Cardiac muscle cell (in vitro differentiated cells and primary cell): ENCODE data around the gene FGFR3. TPM values are rescaled to one million over a fixed set of nuclear protein-coding genes. Genes with fewer than 3 reads are reported as not detected.

Experiments
- DNase-seq, 2 donors: peaks; one replicate each; pipeline versions ENCODE4 v3.0.0 to v3.0.0-alpha.2; 2010 to 2017; ENCODE audit warnings: low read depth in 1 of 2, low spot score in 1 of 2
- H3K27ac ChIP-seq: fragments of 200-600 bp; sonication (generic); 2 replicates; pipeline ENCODE4 v1.5.1; 2016
- H3K27me3 ChIP-seq: fragments of 200-600 bp; sonication (generic); 2 replicates; pipeline ENCODE4 v1.6.0; 2016; ENCODE audit warnings: control low read depth
- H3K36me3 ChIP-seq: fragments of 200-600 bp; sonication (generic); 2 replicates; pipeline ENCODE4 v1.5.1; 2016; ENCODE audit warnings: control low read depth
- H3K4me1 ChIP-seq: fragments of 200-600 bp; sonication (generic); 2 replicates; pipeline ENCODE4 v1.8.1; 2017; ENCODE audit warnings: low read depth, mild to moderate bottlenecking, mixed run types
- H3K4me3 ChIP-seq: fragments of 200-600 bp; sonication (generic); 2 replicates; pipeline ENCODE4 v1.5.1; 2016; ENCODE audit warnings: mild to moderate bottlenecking
- H3K9me3 ChIP-seq: fragments of 200-600 bp; sonication (generic); 2 replicates; pipeline ENCODE4 v1.5.1; 2017; ENCODE audit warnings: low read depth, mild to moderate bottlenecking, control low read depth
- polyA plus RNA-seq: library from polyadenylated mRNA; unstranded; fragments of >200 nt; fragmentation: Nextera tagmentation; extraction: Ambion mirVana; gene quantifications from 2 replicates; pipeline ENCODE4 v1.2.1, GENCODE V29; 2016
- total RNA-seq: library from RNA; depleted of rRNA; stranded (reverse); fragments of >200 nt; gene quantifications from 2 replicates; pipeline ENCODE4 v1.2.3, GENCODE V29; 2016
- TF ChIP-seq, protein P1 (sequence below): IDR thresholded peaks from 2 replicates; pipeline ENCODE4 v1.5.1; 2012; ENCODE audit warnings: low read depth, mild to moderate bottlenecking, low read length

FGFR3 gene
- total and polyA plus RNA-seq, 2 experiments from 2014 or later = 39.2 to 47.3 TPM

DNA sequence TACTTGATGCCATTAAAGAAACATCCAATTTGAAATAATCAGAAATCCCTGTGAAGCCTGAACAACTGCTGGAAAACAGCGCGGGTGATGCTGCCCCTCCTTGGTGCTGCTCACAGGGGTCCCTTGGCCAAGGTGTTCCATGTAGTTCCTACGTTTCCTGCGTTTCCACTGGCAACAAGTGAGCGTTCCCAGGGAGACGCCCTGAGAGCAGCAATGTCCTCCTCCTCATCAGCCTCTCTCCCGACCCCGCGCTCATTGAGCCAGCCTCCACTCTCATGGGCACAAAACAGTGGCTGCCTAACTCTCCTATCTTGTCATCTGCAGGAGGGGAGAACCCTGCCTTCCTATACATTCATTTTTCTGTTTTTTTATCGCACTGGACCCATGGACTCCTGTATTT lies 44.0 kb downstream of the FGFR3 start:
- DNase-seq = no peak
- H3K27me3 ChIP-seq = no peaks in the 10 kb centered on the region
- TF ChIP-seq, protein P1, sequence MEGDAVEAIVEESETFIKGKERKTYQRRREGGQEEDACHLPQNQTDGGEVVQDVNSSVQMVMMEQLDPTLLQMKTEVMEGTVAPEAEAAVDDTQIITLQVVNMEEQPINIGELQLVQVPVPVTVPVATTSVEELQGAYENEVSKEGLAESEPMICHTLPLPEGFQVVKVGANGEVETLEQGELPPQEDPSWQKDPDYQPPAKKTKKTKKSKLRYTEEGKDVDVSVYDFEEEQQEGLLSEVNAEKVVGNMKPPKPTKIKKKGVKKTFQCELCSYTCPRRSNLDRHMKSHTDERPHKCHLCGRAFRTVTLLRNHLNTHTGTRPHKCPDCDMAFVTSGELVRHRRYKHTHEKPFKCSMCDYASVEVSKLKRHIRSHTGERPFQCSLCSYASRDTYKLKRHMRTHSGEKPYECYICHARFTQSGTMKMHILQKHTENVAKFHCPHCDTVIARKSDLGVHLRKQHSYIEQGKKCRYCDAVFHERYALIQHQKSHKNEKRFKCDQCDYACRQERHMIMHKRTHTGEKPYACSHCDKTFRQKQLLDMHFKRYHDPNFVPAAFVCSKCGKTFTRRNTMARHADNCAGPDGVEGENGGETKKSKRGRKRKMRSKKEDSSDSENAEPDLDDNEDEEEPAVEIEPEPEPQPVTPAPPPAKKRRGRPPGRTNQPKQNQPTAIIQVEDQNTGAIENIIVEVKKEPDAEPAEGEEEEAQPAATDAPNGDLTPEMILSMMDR = no peak
- H3K4me3 ChIP-seq = no peak overlapping the region
- H3K27ac ChIP-seq = no peak overlapping the region
- no peaks in the 10 kb centered on the region for H3K9me3 ChIP-seq
- peaks cover 7% of the 10 kb centered on the region for H3K4me1 ChIP-seq
- H3K36me3 ChIP-seq = peaks cover 14% of the 10 kb centered on the region

DNA sequence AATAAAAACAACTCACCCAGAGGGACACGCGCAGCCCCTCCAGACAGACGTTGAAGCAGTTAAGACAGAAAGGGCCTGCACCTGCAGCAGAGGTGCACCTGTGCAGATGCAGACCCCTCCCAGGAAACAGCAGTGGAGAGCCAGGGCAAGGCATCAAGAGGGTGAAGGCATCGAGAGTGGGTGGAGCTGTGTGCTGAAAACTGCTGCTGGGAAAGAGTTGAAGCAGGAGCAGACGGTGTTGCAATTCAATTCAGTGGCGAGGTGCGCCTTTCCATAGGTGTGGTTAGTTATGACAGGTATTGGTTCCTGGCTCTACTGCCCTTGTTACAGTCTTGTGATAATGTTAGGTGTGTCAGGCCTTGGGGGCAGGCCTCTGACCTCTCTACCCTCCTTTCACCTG lies 46.2 kb downstream of the FGFR3 start:
- H3K4me3 ChIP-seq = no peak overlapping the region
- H3K27me3 ChIP-seq = no peaks in the 10 kb centered on the region
- TF ChIP-seq, protein P1 = no peak
- H3K36me3 ChIP-seq = peaks cover 14% of the 10 kb centered on the region
- peaks cover 6% of the 10 kb centered on the region for H3K4me1 ChIP-seq
- no peaks in the 10 kb centered on the region for H3K9me3 ChIP-seq
- H3K27ac ChIP-seq = no peak overlapping the region
- no peak for DNase-seq

DNA sequence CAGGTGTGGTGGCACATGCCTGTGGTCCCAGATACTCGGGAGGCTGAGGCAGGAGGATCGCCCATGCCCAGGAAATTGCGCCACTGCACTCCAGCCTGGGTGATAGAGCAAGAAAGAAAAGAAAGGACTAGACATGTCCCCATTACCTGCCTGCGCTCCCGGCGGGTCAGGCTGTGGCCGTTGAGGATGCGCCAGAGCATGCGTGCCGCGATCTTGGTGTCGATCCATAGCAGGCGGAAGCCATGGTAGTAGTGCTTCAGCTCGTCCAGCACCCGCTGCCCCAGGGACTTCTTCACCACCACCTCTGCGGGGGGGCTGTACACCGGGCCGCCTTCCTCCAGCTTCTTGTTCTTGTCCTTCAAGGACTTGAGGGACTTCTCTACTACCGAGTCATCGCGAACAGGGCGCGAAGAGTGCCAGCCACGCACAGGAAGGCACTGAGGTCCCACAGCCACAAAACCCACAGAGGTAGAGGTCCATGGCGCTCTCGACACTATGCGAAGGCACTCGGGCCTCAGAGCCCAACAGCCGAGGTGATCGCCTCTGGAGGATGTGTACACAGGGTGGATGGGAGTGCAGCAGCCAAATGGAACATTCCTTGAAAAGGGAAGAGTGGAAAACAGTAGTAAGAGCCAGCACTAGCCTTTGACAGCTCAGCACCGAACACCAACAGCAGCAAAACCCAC lies 48.3 kb downstream of the FGFR3 start:
- H3K4me3 ChIP-seq = no peak overlapping the region
- TF ChIP-seq, protein P1 = no peak
- H3K27me3 ChIP-seq = no peaks in the 10 kb centered on the region
- H3K4me1 ChIP-seq = no peaks in the 10 kb centered on the region
- H3K27ac ChIP-seq = no peak overlapping the region
- H3K36me3 ChIP-seq = peaks cover 10% of the 10 kb centered on the region
- no peak for DNase-seq
- no peaks in the 10 kb centered on the region for H3K9me3 ChIP-seq

DNA sequence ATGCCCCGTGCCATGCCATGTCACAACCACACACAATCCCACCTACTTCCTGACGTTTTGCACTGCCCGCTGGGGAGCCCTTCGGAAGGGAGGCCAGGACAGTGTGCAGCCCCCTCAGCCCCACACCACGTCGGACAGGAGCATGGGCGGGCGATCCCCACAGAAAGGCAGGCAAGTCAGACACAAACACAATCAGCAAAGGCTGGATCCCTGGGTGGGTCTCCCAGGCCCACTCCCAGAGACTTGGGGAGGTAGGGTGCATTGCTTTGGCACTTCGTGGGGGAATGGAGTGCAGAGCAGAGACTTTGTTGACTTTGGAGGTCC lies 48.8 kb downstream of the FGFR3 start:
- Histone ChIP-seq H3K4me3 (no peak overlapping the region), H3K27ac (no peak overlapping the region), H3K36me3 (peaks cover 10% of the 10 kb centered on the region), H3K4me1 (no peaks in the 10 kb centered on the region), H3K27me3 (no peaks in the 10 kb centered on the region), H3K9me3 (no peaks in the 10 kb centered on the region)
- DNase-seq = no peak
- TF ChIP-seq, protein P1 = no peak

DNA sequence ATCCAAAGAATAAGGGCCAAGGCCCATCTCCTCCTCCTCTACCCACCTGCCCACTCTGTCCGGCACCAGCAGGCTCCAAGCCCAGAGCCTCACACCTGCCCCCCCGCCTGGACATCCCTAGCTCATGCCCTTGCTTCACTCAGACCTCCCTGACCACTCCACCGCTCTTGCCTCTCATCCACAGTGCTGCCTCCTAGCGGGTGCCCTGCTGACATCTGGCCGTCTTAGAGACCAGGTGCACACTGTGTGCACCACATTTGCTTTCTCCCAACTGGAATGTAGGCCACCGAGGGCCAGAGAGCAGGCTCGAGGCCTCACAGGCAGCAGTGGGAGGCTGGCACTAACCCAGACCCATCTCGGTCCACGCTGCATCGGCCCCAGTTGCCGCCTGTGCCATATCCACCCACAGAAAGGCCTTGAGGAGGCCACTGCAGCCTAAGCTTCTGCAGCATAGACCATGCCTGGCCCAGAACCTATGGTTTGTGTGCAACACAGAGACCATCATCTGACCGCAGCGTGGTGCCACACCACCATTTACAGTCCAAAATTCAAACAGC lies 49.3 kb downstream of the FGFR3 start:
- Histone ChIP-seq H3K27ac (no peak overlapping the region), H3K27me3 (no peaks in the 10 kb centered on the region), H3K4me1 (no peaks in the 10 kb centered on the region), H3K9me3 (no peaks in the 10 kb centered on the region), H3K36me3 (peaks cover 10% of the 10 kb centered on the region), H3K4me3 (no peak overlapping the region)
- no peak for DNase-seq
- TF ChIP-seq, protein P1 = no peak
